Measurements from ENCODE around the gene SPRY4.

DNA sequence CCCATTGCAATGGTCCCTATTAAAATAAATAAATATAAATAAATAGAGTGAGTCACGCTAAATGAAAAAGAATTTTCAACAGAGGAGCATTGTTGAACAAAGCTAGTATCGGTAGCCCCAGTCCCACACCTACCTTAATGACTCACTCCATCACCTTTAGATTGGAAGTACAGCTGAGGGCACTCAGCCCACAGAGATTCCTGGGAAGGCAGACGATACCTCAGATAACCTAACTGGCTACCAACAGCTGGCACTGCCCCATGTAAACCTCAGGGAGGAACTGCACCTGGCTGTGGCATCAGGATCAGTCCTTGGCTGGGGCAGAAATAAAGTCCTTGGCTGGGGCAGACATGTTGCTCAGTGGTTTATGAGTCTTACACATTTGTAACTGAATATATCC is 49.3 kb downstream of the SPRY4 start:
- TF ChIP-seq, protein P1, sequence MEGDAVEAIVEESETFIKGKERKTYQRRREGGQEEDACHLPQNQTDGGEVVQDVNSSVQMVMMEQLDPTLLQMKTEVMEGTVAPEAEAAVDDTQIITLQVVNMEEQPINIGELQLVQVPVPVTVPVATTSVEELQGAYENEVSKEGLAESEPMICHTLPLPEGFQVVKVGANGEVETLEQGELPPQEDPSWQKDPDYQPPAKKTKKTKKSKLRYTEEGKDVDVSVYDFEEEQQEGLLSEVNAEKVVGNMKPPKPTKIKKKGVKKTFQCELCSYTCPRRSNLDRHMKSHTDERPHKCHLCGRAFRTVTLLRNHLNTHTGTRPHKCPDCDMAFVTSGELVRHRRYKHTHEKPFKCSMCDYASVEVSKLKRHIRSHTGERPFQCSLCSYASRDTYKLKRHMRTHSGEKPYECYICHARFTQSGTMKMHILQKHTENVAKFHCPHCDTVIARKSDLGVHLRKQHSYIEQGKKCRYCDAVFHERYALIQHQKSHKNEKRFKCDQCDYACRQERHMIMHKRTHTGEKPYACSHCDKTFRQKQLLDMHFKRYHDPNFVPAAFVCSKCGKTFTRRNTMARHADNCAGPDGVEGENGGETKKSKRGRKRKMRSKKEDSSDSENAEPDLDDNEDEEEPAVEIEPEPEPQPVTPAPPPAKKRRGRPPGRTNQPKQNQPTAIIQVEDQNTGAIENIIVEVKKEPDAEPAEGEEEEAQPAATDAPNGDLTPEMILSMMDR (IDR thresholded peaks at IDR 0.05; ENCODE audit: insufficient read depth, low read depth, low read length): no peak
- no peak for TF ChIP-seq EZH2 (IDR thresholded peaks at IDR 0.05; ENCODE audit: insufficient read depth, low read length)

All from astrocyte (in vitro differentiated cells and primary cell).